CD14-positive monocyte (primary cell): ENCODE measurements around the gene VCL. TPM values are rescaled to one million over a fixed set of nuclear protein-coding genes. Genes with fewer than 3 reads are reported as not detected.

Experiments used
- DNase-seq, 3 donors: peaks; one replicate each; pipeline ENCODE4 v3.0.0-alpha.2; 2011 to 2022
- H2AFZ ChIP-seq: 2 replicates; pipeline ENCODE4 v1.6.0; 2012; ENCODE audit warnings: mild to moderate bottlenecking, low read depth, low read length, inconsistent platforms; ENCODE audit not compliant: insufficient read depth, poor library complexity, severe bottlenecking
- H3K27ac ChIP-seq, 2 donors: 1 replicate in 1 of 2; 2 replicates in 1 of 2; pipeline ENCODE4 v1.5.1; 2012 to 2013; ENCODE audit warnings: low read length in 2 of 2, control low read depth in 1 of 2, inconsistent platforms in 1 of 2, low read depth in 1 of 2, mild to moderate bottlenecking in 1 of 2
- H3K27me3 ChIP-seq, 2 donors: one replicate each; pipeline versions ENCODE4 v1.6.0 to v1.6.1; 2011 to 2013; ENCODE audit warnings: low read length in 2 of 2; ENCODE audit not compliant: control insufficient read depth in 2 of 2, insufficient read depth in 2 of 2
- H3K36me3 ChIP-seq, 2 donors: replicated peaks in 1 of 2; 1 replicate in 1 of 2; 2 replicates in 1 of 2; pipeline versions ENCODE4 v1.5.1 to v1.6.1; 2012 to 2013; ENCODE audit warnings: low read length in 2 of 2, control low read depth in 1 of 2, inconsistent platforms in 1 of 2, mild to moderate bottlenecking in 1 of 2; ENCODE audit not compliant: insufficient read depth in 2 of 2, control insufficient read depth in 1 of 2
- H3K4me1 ChIP-seq, 2 donors: 1 replicate in 1 of 2; 2 replicates in 1 of 2; pipeline versions ENCODE4 v1.5.1 to v1.6.1; 2012 to 2013; ENCODE audit warnings: low read length in 2 of 2, control low read depth in 1 of 2, inconsistent platforms in 1 of 2, mild to moderate bottlenecking in 1 of 2, moderate library complexity in 1 of 2; ENCODE audit not compliant: insufficient read depth in 2 of 2, control insufficient read depth in 1 of 2
- H3K4me2 ChIP-seq: replicated peaks from 2 replicates; pipeline ENCODE3; 2012; ENCODE audit warnings: low read length, moderate library complexity, mild to moderate bottlenecking; ENCODE audit not compliant: poor library complexity, severe bottlenecking; ENCODE audit errors: extremely low read depth
- H3K4me3 ChIP-seq, 3 experiments: fragments of 200-600 bp in 1 of 3; sonication (generic) in 1 of 3; replicated peaks in 1 of 3; 1 replicate in 2 of 3; 2 replicates in 1 of 3; pipeline ENCODE4 v1.5.1; 2011 to 2013; ENCODE audit warnings: low read length in 3 of 3, mild to moderate bottlenecking in 3 of 3, control low read depth in 2 of 3, low read depth in 2 of 3, inconsistent platforms in 1 of 3, moderate library complexity in 1 of 3
- H3K79me2 ChIP-seq: 2 replicates; pipeline ENCODE4 v1.6.0; 2012; ENCODE audit warnings: mild to moderate bottlenecking, control low read depth, inconsistent platforms, low read length, moderate library complexity; ENCODE audit not compliant: insufficient read depth
- H3K9ac ChIP-seq: 2 replicates; pipeline ENCODE4 v1.6.0; 2017; ENCODE audit warnings: low read length, mild to moderate bottlenecking; ENCODE audit not compliant: insufficient read depth, poor library complexity, severe bottlenecking
- H3K9me3 ChIP-seq, 2 donors: replicated peaks in 1 of 2; 1 replicate in 1 of 2; 2 replicates in 1 of 2; pipeline versions ENCODE4 v1.5.1 to v1.6.1; 2012 to 2013; ENCODE audit warnings: low read length in 2 of 2, control low read depth in 1 of 2; ENCODE audit not compliant: control insufficient read depth in 1 of 2, insufficient read depth in 1 of 2
- H4K20me1 ChIP-seq: 2 replicates; pipeline ENCODE4 v1.6.0; 2012; ENCODE audit warnings: mild to moderate bottlenecking, low read length, control low read depth, moderate library complexity; ENCODE audit not compliant: insufficient read depth
- H3K27ac Mint-ChIP-seq, 7 donors: one replicate each; pipeline ENCODE4 v1.8.0; 2020; ENCODE audit warnings: mild to moderate bottlenecking in 7 of 7, mixed read lengths in 7 of 7, moderate library complexity in 6 of 7, inconsistent platforms in 2 of 7
- H3K27me3 Mint-ChIP-seq, 3 donors: one replicate each; pipeline ENCODE4 v1.8.0; 2021 to 2022; ENCODE audit warnings: low read depth in 3 of 3, mild to moderate bottlenecking in 3 of 3, mixed read lengths in 3 of 3, moderate library complexity in 3 of 3, inconsistent platforms in 1 of 3
- H3K36me3 Mint-ChIP-seq, 2 donors: one replicate each; pipeline ENCODE4 v1.8.0; 2020; ENCODE audit warnings: mixed read lengths in 2 of 2, inconsistent platforms in 1 of 2, mild to moderate bottlenecking in 1 of 2
- H3K4me1 Mint-ChIP-seq: one replicate; pipeline ENCODE4 v1.8.0; 2020; ENCODE audit warnings: mild to moderate bottlenecking, mixed read lengths
- H3K4me3 Mint-ChIP-seq, 2 donors: one replicate each; pipeline ENCODE4 v1.8.0; 2020; ENCODE audit warnings: mild to moderate bottlenecking in 2 of 2, mixed read lengths in 2 of 2, moderate library complexity in 1 of 2
- H3K9me3 Mint-ChIP-seq, 7 donors: one replicate each; pipeline ENCODE4 v1.8.0; 2020 to 2022; ENCODE audit warnings: mixed read lengths in 7 of 7, mild to moderate bottlenecking in 6 of 7, moderate library complexity in 6 of 7, inconsistent platforms in 2 of 7
- CTCF ChIP-seq: fragments of 200-600 bp; IDR thresholded peaks from one replicate; pipeline ENCODE4 v1.8.0; 2022; ENCODE audit warnings: antibody characterized with exemption, mild to moderate bottlenecking
- WGBS: methylation state at CpG from one replicate; pipeline ENCODE4 v1.1.5; 2013; ENCODE audit warnings: missing lambda C conversion rate; ENCODE audit not compliant: insufficient coverage; 5-methylcytosine and 5-hydroxymethylcytosine counted together
- intact Hi-C, 2 donors: fragments of 100-400 bp; cut with micrococcal nuclease; formaldehyde crosslinking; loops; one replicate each; pipeline versions ENCODE4 v1.15.0 to v1.15.1; 2023
- polyA plus RNA-seq, 3 donors: library from polyadenylated mRNA; depleted of rRNA in 1 of 3; unstranded in 2 of 3; stranded (reverse) in 1 of 3; fragments of 300-500 nt in 2 of 3; fragments of >200 nt in 1 of 3; fragmentation: Illumina TruSeq in 2 of 3; gene quantifications; 1 replicate in 2 of 3; 2 replicates in 1 of 3; pipeline ENCODE4 v1.2.3, GENCODE V29; 2012 to 2021

The VCL gene
- polyA plus RNA-seq, 3 donors, result 39.1 to 68.4 (median 52.8) TPM

GRCh38 chr10:74025380-74025978 lies 27.6 kb downstream of the VCL start:
- DNase-seq, result no peak
- peak overlapping the region in 1 of 2 donors; percentile 53 for H3K27ac ChIP-seq
- peaks cover 10 to 14% of the 10 kb centered on the region in 2 donors for H3K4me1 ChIP-seq
- peaks cover 97% of the 10 kb centered on the region for H3K79me2 ChIP-seq
- intact Hi-C loops, result no loop called here
- no peak overlapping the region for H3K4me3 ChIP-seq
- no peaks in the 10 kb centered on the region for H3K27me3 ChIP-seq
- Mint-ChIP-seq H3K27ac (peak overlapping the region in 4 of 7 donors; percentile 68 to 82 (median 75)), H3K27me3 (no peaks in the 10 kb centered on the region), H3K9me3 (peaks cover 0 to 2% (median 0%) of the 10 kb centered on the region in 7 donors), H3K4me1 (peaks cover 28% of the 10 kb centered on the region), H3K36me3 (peaks cover 6 to 52% of the 10 kb centered on the region in 2 donors), H3K4me3 (no peak overlapping the region)
- no peaks in the 10 kb centered on the region for H3K9me3 ChIP-seq
- H2AFZ ChIP-seq, result no peak overlapping the region
- peaks cover 9 to 21% of the 10 kb centered on the region in 2 donors for H3K36me3 ChIP-seq
- no peak overlapping the region for H3K4me2 ChIP-seq
- no peak for TF ChIP-seq CTCF
- H4K20me1 ChIP-seq, result peaks cover 100% of the 10 kb centered on the region
- H3K9ac ChIP-seq, result no peak overlapping the region
- WGBS, result 73% methylated on average over 4 of the region's 5 CpGs

- Histone ChIP-seq H3K4me1 (peaks cover 6 to 10% of the 10 kb centered on the region in 2 donors), H3K9me3 (no peaks in the 10 kb centered on the region), H3K4me3 (no peak overlapping the region), H3K9ac (no peak overlapping the region), H3K79me2 (peaks cover 97% of the 10 kb centered on the region), H4K20me1 (peaks cover 100% of the 10 kb centered on the region), H3K36me3 (peaks cover 9 to 32% of the 10 kb centered on the region in 2 donors), H3K27ac (no peak overlapping the region), H3K4me2 (no peak overlapping the region), H2AFZ (no peak overlapping the region), H3K27me3 (no peaks in the 10 kb centered on the region)
- no peak overlapping the region for H3K27ac Mint-ChIP-seq
- H3K36me3 Mint-ChIP-seq, result peaks cover 11 to 54% of the 10 kb centered on the region in 2 donors
- no peak for DNase-seq
- no peaks in the 10 kb centered on the region for H3K27me3 Mint-ChIP-seq
- H3K9me3 Mint-ChIP-seq, result peaks cover 0 to 2% (median 0%) of the 10 kb centered on the region in 7 donors
- intact Hi-C loops, result no loop called here
- H3K4me1 Mint-ChIP-seq, result peaks cover 28% of the 10 kb centered on the region
- WGBS, result no CpG with 5 or more reads among the region's 3 CpGs
- no peak overlapping the region for H3K4me3 Mint-ChIP-seq
- no peak for TF ChIP-seq CTCF
Measured at GRCh38 chr10:74026428-74027015, 28.6 kb downstream of the VCL start.
